HG02852 (cell line): ENCODE results near the gene RHOBTB3.

Experiments
- ATAC-seq: cut with Tn5 transposase; IDR thresholded peaks from one replicate; pipeline ENCODE4 v1.9.1; 2021; ENCODE audit warnings: mild to moderate bottlenecking, moderate library complexity; ENCODE audit not compliant: unreplicated experiment

RHOBTB3 gene

GRCh38 chr5:95762652-95763041 lies 31.5 kb downstream of the RHOBTB3 start:
- no peak for ATAC-seq

GRCh38 chr5:95763941-95764340 lies 32.8 kb downstream of the RHOBTB3 start:
- no peak for ATAC-seq

- no peak for ATAC-seq
Observed at GRCh38 chr5:95768731-95769130, 37.6 kb downstream of the RHOBTB3 start.

GRCh38 chr5:95770830-95771708 lies 39.9 kb downstream of the RHOBTB3 start:
- ATAC-seq, result no peak

- no peak for ATAC-seq
Observed at GRCh38 chr5:95771892-95772291, 40.8 kb downstream of the RHOBTB3 start.

- ATAC-seq, result no peak
Observed at GRCh38 chr5:95773335-95774059, 42.4 kb downstream of the RHOBTB3 start.

- ATAC-seq, result no peak
Observed at GRCh38 chr5:95777441-95777840, 46.3 kb downstream of the RHOBTB3 start.

- ATAC-seq, result no peak
Observed at GRCh38 chr5:95778713-95779436, 47.7 kb downstream of the RHOBTB3 start.

GRCh38 chr5:95779611-95780010 lies 48.5 kb downstream of the RHOBTB3 start:
- no peak for ATAC-seq

GRCh38 chr5:95780597-95780996 lies 49.5 kb downstream of the RHOBTB3 start:
- ATAC-seq, result no peak

GRCh38 chr5:95781101-95781583 lies 50.0 kb downstream of the RHOBTB3 start:
- peak; percentile 96 for ATAC-seq

GRCh38 chr5:95782181-95782580 lies 51.0 kb downstream of the RHOBTB3 start:
- no peak for ATAC-seq

- no peak for ATAC-seq
Observed at GRCh38 chr5:95783661-95784060, 52.5 kb downstream of the RHOBTB3 start.

- no peak for ATAC-seq
Observed at GRCh38 chr5:95784514-95785302, 53.6 kb downstream of the RHOBTB3 start.

GRCh38 chr5:95786821-95787418 lies 55.8 kb downstream of the RHOBTB3 start:
- no peak for ATAC-seq

- no peak for ATAC-seq
Observed at GRCh38 chr5:95788493-95788892, 57.4 kb downstream of the RHOBTB3 start.

GRCh38 chr5:95791751-95792150 lies 60.6 kb downstream of the RHOBTB3 start:
- ATAC-seq, result no peak

GRCh38 chr5:95794070-95794516 lies 63.0 kb downstream of the RHOBTB3 start:
- ATAC-seq, result no peak

- ATAC-seq, result no peak
Observed at GRCh38 chr5:95797301-95797700, 66.2 kb downstream of the RHOBTB3 start.

- no peak for ATAC-seq
Observed at GRCh38 chr5:95798048-95798447, 66.9 kb downstream of the RHOBTB3 start.
